GM12878 (cell line): ENCODE measurements around the gene MSX1. TPM values are rescaled to one million over a fixed set of nuclear protein-coding genes. Genes with fewer than 3 reads are reported as not detected.

ENCODE experiments used
- ATAC-seq: fragments of 200-7000 bp; cut with Tn5 transposase; 3 replicates; pipeline ENCODE4 v1.9.1; 2020; ENCODE audit warnings: mild to moderate bottlenecking, moderate library complexity
- BruUV-seq: library from RNA; stranded (reverse); fragments of 400-500 nt; replicated peaks from 2 replicates; lab custom pipeline; 2021; lab: Mats Ljungman, UMichigan
- CTCF ChIA-PET: fragments of 300-600 bp; sonication (Branson Sonifier 250); formaldehyde crosslinking; extraction: SDS; loops from one replicate; lab custom pipeline; 2021; ENCODE audit warnings: inconsistent platforms; lab: Yijun Ruan, JAX
- POLR2A ChIA-PET: fragments of 350-600 bp; formaldehyde crosslinking; extraction: SDS; loops from one replicate; lab custom pipeline; 2021; ENCODE audit warnings: inconsistent platforms; lab: Charles Lee
- RAD21 ChIA-PET: fragments of 300-600 bp; sonication (Branson Sonifier 250); formaldehyde crosslinking; loops from one replicate; lab custom pipeline; 2023; ENCODE audit warnings: antibody characterized with exemption; ENCODE audit not compliant: unreplicated experiment; lab: Charles Lee
- SMC1A ChIA-PET: fragments of 300-600 bp; sonication (Branson Sonifier 250); formaldehyde crosslinking; loops from one replicate; lab custom pipeline; 2023; ENCODE audit not compliant: unreplicated experiment, uncharacterized antibody; lab: Charles Lee
- DNase-seq: peaks from one replicate; pipeline ENCODE4 v3.0.0-alpha.2; 2011; ENCODE audit warnings: low read depth, low spot score
- FAIRE-seq: peaks from 3 replicates; lab custom pipeline; 2011; peaks lifted over from hg19 to GRCh38; lab: Jason Lieb, UNC
- H2AFZ ChIP-seq: 2 replicates; pipeline ENCODE4 v1.6.0; 2011; ENCODE audit warnings: low read depth, low read length, control low read depth; ENCODE audit not compliant: control insufficient read depth
- H3K27ac ChIP-seq: 2 replicates; pipeline ENCODE4 v1.5.1; 2011; ENCODE audit warnings: control low read depth; ENCODE audit not compliant: control insufficient read depth, insufficient read depth
- H3K27me3 ChIP-seq, 2 experiments: replicated peaks in 1 of 2; 2 replicates each; pipeline versions ENCODE4 v1.6.0 to v1.6.1; 2011; ENCODE audit warnings: low read length in 1 of 2; ENCODE audit not compliant: control insufficient read depth in 2 of 2, insufficient read depth in 2 of 2
- H3K36me3 ChIP-seq, 2 experiments: 2 replicates each; pipeline ENCODE4 v1.5.1; 2011; ENCODE audit warnings: low read length in 1 of 2; ENCODE audit not compliant: control insufficient read depth in 2 of 2, insufficient read depth in 2 of 2
- H3K4me1 ChIP-seq: 2 replicates; pipeline ENCODE4 v1.6.1; 2011; ENCODE audit warnings: mild to moderate bottlenecking, low read length, moderate library complexity, mixed read lengths; ENCODE audit not compliant: control insufficient read depth, insufficient read depth
- H3K4me2 ChIP-seq: 2 replicates; pipeline ENCODE4 v1.6.0; 2011; ENCODE audit warnings: control low read depth; ENCODE audit not compliant: control insufficient read depth, insufficient read depth
- H3K4me3 ChIP-seq: fragments of 200-600 bp; sonication (generic); 2 replicates; pipeline ENCODE4 v1.5.1; 2016
- H3K79me2 ChIP-seq: 2 replicates; pipeline ENCODE4 v1.6.0; 2011; ENCODE audit warnings: low read length; ENCODE audit not compliant: control insufficient read depth, insufficient read depth
- H3K9ac ChIP-seq: 2 replicates; pipeline ENCODE4 v1.8.0; 2011; ENCODE audit warnings: low read length, control low read depth, mixed read lengths; ENCODE audit not compliant: control insufficient read depth, insufficient read depth
- H3K9me3 ChIP-seq: replicated peaks from 3 replicates; pipeline ENCODE4 v1.5.1; 2011; ENCODE audit warnings: mild to moderate bottlenecking, low read length; ENCODE audit not compliant: control insufficient read depth, insufficient read depth
- H4K20me1 ChIP-seq: 2 replicates; pipeline ENCODE4 v1.6.0; 2011; ENCODE audit not compliant: control insufficient read depth, insufficient read depth
- MYC ChIP-seq: IDR thresholded peaks from 2 replicates; pipeline ENCODE4 v1.6.1; 2011; ENCODE audit warnings: mild to moderate bottlenecking, low read length, moderate library complexity, inconsistent platforms; ENCODE audit not compliant: insufficient read depth, insufficient replicate concordance, insufficient read length, severe bottlenecking
- SMAD5 ChIP-seq: IDR thresholded peaks from 2 replicates; pipeline ENCODE4 v1.6.1; 2016; ENCODE audit warnings: antibody characterized with exemption, low read depth
- SUZ12 ChIP-seq: fragments of 200-600 bp; sonication (generic); IDR thresholded peaks from one replicate; pipeline ENCODE4 v1.6.1; 2018; ENCODE audit warnings: antibody characterized with exemption, mild to moderate bottlenecking; ENCODE audit not compliant: unreplicated experiment
- ZNF384 ChIP-seq: IDR thresholded peaks from 2 replicates; pipeline ENCODE4 v1.6.1; 2012; ENCODE audit warnings: low read depth, mild to moderate bottlenecking, low read length, improper control_type of control experiment, borderline replicate concordance
- WGBS: methylation state at CpG from one replicate; pipeline ENCODE4 v1.1.6; 2016; ENCODE audit warnings: low lambda C conversion rate; ENCODE audit not compliant: insufficient replicate concordance, insufficient coverage; ENCODE audit errors: missing lambda C conversion rate; 5-methylcytosine and 5-hydroxymethylcytosine counted together
- in situ Hi-C: fragments of 300-500 bp; cut with MboI; formaldehyde crosslinking; loops from 9 replicates; pipeline ENCODE4 v1.14.3; 2018; ENCODE audit warnings: mixed read lengths
- intact Hi-C: fragments of 100-400 bp; cut with micrococcal nuclease; formaldehyde crosslinking; loops from one replicate; pipeline ENCODE4 v1.14.2; 2022; ENCODE audit not compliant: unreplicated experiment
- polyA plus RNA-seq, 11 experiments: library from polyadenylated mRNA; depleted of rRNA in 4 of 11; unstranded in 6 of 11; stranded (reverse) in 5 of 11; fragments of >200 nt; fragmentation: Nextera tagmentation in 4 of 11; fragmentation: Illumina TruSeq in 1 of 11; extraction: Ambion mirVana in 4 of 11; extraction: Trizol in 1 of 11; gene quantifications; 1 replicate in 1 of 11; 2 replicates in 10 of 11; pipeline versions ENCODE4 v1.2.1 to v1.2.3, GENCODE V29; 2011 to 2016; ENCODE audit warnings: inconsistent platforms in 2 of 11, missing spikeins in 2 of 11, low read depth in 1 of 11
- total RNA-seq, 4 experiments: library from RNA; depleted of rRNA in 3 of 4; stranded (reverse); fragments of >200 nt in 3 of 4; fragmentation: Illumina TruSeq in 1 of 4; extraction: Trizol in 1 of 4; gene quantifications; 2 replicates each; pipeline versions ENCODE4 v1.2.1 to v1.2.3, GENCODE V29; 2013 to 2021
- TF ChIP-seq, protein P1 (sequence below): fragments of 450-650 bp; conservative IDR thresholded peaks from 2 replicates; pipeline ENCODE4 v1.6.1; 2017; ENCODE audit warnings: mild to moderate bottlenecking, moderate library complexity

Gene MSX1
- total and polyA plus RNA-seq, 10 of the 15 experiments (the other 5 are each of a cell fraction or from before 2014, with no cell fraction given), result 0.04 to 0.56 (median 0.15) TPM; not detected in 2

DNA sequence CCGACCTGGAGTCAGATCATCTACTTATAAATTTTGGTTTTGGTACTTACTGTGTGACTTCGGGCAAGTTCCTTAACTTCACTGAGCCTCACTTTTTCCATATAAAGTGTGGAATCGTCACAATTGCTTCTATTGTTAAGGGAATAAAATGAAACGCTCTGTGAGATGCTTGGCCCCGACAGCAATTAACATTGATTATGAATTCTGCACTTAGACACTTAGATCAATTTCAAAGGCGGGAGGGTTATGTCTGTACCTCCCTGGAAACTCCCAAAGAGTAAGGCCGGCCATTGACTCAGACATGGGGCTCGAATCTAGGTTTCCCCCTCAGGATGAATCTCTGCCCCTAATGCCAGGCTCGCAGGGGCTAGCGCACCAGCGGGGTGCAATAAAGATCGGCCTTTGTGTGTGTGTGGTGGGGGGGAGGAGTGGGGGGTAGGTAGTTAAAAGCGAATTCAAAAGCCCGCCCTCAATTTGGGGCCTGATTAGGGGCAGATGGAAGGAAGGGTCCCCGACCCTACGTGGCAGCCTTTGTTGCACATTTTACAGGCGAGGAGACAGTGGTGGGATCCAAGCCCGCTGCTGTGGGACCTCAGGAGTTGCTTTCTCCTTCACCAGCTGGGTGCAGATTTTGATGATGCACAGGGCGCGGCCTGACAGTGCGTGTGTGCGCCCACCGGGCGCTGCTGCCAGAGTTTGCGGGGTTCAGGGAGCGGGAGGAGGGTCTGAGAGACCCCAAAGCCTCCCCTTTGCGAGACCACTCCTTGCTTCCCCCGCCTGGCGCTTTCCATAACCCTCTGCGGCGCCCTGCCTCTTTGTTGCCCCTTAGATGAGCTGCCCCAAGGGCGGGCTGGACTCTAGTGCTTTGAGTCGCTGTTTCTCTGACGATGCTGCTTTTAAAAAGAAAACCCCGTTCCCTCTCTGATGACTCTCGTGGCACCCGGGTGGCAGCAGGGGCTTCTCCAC is 9.6 kb downstream of the MSX1 start:
- H3K27ac ChIP-seq, result no peak overlapping the region
- DNase-seq (no peak), ATAC-seq (no peak), FAIRE-seq (no peak)
- no peak overlapping the region for H2AFZ ChIP-seq
- BruUV-seq, result no TSS peak
- H3K79me2 ChIP-seq, result no peaks in the 10 kb centered on the region
- H3K4me1 ChIP-seq, result no peaks in the 10 kb centered on the region
- TF ChIP-seq, protein P1, sequence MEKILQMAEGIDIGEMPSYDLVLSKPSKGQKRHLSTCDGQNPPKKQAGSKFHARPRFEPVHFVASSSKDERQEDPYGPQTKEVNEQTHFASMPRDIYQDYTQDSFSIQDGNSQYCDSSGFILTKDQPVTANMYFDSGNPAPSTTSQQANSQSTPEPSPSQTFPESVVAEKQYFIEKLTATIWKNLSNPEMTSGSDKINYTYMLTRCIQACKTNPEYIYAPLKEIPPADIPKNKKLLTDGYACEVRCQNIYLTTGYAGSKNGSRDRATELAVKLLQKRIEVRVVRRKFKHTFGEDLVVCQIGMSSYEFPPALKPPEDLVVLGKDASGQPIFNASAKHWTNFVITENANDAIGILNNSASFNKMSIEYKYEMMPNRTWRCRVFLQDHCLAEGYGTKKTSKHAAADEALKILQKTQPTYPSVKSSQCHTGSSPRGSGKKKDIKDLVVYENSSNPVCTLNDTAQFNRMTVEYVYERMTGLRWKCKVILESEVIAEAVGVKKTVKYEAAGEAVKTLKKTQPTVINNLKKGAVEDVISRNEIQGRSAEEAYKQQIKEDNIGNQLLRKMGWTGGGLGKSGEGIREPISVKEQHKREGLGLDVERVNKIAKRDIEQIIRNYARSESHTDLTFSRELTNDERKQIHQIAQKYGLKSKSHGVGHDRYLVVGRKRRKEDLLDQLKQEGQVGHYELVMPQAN, result no peak
- TF ChIP-seq ZNF384 (no peak), MYC (no peak), SUZ12 (no peak), SMAD5 (no peak)
- H3K4me2 ChIP-seq, result no peak overlapping the region
- no peak overlapping the region for H3K4me3 ChIP-seq
- ChIA-PET RAD21 (no interaction called here), CTCF (no interaction called here), SMC1A (no interaction called here), POLR2A (no interaction called here)
- H3K27me3 ChIP-seq, result peaks cover 25 to 50% of the 10 kb centered on the region in 2 experiments
- no peak overlapping the region for H3K9ac ChIP-seq
- WGBS, result 30% methylated on average over 37 of the region's 37 CpGs
- no peaks in the 10 kb centered on the region for H3K36me3 ChIP-seq
- in situ Hi-C loops (no loop called here), intact Hi-C loops (no loop called here)
- no peaks in the 10 kb centered on the region; the same call in 1 of the 2 replicates for H4K20me1 ChIP-seq
- H3K9me3 ChIP-seq, result peaks cover 1% of the 10 kb centered on the region; the same call in 2 of the 3 replicates
